GM19238 (cell line): ENCODE measurements around the gene ZBTB32.
"Not testable (repeated sequence)": the region's sequence is repeated elsewhere in the genome, so short reads cannot be mapped to it uniquely, and the experiment has no call there.

Experiments
- DNase-seq: peaks from one replicate; pipeline ENCODE4 v3.0.0; 2011; ENCODE audit warnings: low spot score; ENCODE audit not compliant: insufficient read length

ZBTB32 gene

GRCh38 chr19:35704218-35704617 is at the start of gene ZBTB32:
ZBTB32 (plus strand) TSS chr19:35704558; CDS start chr19:35714627, 10,069 bp downstream.
- DNase-seq = no peak

DNA sequence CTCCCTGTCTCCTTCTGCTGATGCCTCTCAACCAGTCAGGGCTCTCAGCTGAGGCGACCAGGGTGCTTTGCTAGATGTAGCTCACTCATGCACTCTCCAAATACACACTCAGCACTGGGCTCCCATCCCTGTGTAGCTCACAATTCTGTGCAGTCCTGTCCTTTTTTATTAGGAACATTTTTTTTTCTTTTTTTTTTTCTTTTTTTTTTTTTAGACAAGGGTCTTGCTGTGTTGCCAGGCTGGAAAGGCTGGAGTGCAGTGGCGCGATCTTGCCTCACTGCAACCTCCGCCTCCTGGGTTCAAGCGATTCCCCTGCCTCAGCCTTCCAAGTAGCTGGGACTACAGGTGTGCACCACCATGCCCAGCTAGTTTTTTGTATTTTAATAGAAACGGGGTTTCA is 49.5 kb upstream of the ZBTB32 start:
- DNase-seq = not testable (repeated sequence)

- DNase-seq = no peak
Observed at GRCh38 chr19:35655600-35655999, 48.8 kb upstream of the ZBTB32 start.

GRCh38 chr19:35656700-35657099 is 47.7 kb upstream of the ZBTB32 start:
- no peak for DNase-seq

GRCh38 chr19:35657904-35658700 is 46.3 kb upstream of the ZBTB32 start:
- DNase-seq = no peak

DNA sequence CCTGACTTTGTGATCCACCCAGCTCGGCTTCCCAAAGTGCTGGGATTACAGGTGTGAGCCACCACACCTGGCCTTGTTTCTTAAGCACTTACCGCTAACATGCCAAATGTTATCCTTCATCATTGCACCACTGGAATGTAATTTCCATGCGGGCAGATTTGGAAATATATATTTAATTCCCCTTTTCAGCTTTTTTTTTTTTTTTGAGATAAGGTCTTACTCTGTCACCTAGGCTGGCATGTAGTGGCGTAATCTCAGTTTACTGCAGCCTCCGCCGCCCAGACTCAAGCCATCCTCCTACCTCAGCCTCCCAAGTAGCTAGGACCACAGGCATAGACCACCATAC is 42.4 kb upstream of the ZBTB32 start:
- no peak for DNase-seq

DNA sequence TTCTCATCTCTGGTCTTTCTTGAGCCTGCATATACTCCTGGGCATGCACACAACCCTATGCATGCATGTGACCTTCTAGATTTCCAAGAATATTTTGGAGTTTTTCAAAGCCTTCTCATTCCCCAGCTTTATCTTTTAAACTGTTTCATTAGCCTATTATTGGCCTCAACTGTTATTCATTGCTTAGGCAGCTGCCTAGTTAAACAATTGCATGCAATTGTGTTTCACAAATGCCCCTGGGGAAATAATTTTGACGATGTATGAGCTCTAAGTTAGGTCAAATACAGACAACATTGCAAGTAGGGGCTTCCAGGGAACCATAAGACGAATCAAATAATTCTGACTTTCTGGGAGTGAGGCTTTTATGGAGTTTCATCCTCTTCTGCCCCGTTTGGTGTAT is 40.4 kb upstream of the ZBTB32 start:
- DNase-seq = no peak

- no peak for DNase-seq
Observed at GRCh38 chr19:35665157-35665556, 39.2 kb upstream of the ZBTB32 start.

- no peak for DNase-seq
Observed at GRCh38 chr19:35665604-35666003, 38.8 kb upstream of the ZBTB32 start.

GRCh38 chr19:35666251-35666913 is 38.0 kb upstream of the ZBTB32 start, which contains the start of gene UPK1A:
UPK1A (plus strand) TSS chr19:35666517; CDS start chr19:35666813, 296 bp downstream.
- no peak for DNase-seq

DNA sequence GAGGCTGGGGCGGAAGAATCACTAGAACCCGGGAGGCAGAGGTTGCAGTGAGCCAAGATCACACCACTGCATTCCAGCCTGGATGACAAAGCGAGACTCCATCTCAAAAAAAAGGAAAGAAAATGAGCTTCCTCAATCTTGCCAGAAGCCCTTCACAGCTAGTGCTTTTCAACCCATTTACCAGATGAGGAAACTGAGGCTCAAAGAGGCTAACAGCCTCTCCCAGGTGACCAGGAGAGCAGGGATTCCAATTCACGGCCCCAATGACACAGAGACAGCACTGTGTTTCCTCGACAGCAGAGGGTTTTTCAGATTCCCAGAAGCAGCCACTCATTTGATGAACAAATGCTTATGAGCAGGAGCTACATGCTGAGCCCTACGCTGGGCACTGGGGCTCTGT is 34.8 kb upstream of the ZBTB32 start:
- DNase-seq = no peak

DNA sequence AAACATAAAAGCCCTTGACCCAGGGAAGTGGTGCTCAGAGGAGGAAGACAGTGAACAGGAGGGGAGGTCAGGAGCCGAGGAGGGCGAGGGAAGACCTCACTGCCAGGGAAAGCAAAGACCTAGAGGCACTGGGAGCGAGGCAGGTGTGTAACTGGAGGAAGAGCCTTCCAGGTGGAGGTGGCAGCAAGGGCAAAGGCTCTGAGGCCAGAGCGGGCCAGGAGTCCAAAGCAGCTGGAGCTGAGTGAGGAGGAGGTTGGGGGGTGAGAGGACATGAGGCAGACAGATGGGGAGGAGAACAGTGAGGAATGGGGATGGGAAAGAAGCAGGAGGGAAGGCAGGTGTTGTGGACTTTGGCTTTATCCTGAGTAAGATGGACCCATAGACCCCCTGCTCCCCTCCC is 34.4 kb upstream of the ZBTB32 start:
- DNase-seq = no peak

DNA sequence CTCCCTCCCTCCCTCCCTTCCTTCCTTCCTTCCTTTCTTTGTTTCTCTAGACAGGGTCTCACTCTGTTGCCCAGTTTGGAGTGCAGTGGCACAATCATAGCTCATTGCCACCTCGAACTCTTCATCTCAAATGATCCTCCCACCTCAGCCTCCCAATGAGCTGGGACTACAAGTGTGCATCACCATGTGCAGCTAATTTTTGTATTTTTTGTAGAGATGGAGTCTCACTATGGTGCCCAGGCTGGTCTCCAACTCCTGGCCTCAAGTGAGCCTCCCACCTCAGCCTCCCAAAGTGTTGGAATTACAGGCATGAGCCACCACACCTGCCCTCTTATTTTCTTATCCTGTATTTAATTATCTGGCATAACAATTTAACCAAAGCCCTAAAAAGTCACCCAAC is 33.7 kb upstream of the ZBTB32 start:
- DNase-seq = no peak

DNA sequence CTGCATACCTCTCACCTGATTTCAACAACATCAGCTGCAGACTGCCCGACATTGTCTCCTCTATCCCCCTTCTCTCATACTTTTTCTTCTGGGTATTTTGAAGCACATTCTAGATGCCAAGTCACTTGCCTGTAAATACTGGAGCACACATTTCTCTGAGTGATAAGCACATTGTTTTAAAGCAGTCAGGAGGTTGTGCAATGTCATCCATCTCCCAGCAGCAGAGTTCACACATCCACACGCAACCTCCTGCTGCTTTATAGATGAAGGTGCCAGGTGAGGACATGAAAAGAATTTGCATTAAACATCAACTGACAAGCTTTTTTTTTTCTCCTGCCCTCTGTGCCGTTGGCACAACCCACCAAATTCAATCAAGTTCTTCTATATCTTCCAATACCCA is 32.5 kb upstream of the ZBTB32 start:
- no peak for DNase-seq

DNA sequence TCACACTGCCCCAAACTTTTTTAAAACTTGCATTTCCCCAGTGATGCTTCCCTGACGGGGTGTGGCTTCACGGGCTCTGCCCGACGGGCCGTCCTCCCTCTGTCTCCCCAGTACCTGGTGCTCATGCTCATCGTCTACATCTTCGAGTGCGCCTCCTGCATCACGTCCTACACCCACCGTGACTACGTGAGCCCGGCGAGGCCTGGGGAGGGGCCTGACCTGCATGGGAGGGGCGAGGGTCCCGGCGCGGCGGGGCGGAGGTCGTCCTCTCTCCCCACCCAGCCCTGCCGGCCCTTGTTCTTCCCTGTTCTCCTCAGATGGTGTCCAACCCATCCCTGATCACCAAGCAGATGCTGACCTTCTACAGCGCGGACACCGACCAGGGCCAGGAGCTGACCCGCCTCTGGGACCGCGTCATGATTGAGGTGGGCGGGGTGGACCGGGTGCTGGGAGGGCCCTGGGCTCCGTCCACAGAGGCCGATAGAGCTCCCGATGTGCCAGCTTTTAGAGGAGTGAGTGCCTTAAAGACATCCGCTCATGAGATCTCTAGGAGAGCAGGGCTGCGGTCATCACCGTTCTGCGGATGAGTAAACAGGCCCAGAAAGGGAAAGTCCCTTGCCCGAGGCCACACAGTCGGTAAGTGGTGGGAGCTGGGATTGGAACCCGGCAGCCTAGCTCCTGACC is 31.1 kb upstream of the ZBTB32 start:
- DNase-seq = peak; percentile 34

DNA sequence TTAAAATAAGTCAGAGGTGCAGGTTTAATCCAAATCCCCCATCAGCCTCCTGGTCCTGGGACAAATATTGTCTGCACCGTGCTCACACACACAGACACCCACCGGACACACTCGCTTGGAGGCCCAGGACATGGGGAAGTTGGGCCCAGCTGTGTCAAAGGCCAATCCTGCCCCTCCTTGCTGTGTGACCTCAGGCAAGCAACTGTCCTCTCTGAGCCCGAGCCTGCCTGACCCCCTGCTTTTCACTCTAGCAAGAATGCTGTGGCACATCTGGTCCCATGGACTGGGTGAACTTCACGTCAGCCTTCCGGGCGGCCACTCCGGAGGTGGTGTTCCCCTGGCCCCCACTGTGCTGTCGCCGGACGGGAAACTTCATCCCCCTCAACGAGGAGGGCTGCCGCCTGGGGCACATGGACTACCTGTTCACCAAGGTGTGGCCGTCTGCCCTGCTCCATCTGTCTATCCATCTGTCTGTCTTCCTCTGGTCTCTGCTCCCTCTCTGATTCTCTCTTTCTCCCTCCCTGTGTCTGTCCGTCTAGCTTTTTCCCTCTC is 28.7 kb upstream of the ZBTB32 start:
- DNase-seq = no peak

DNA sequence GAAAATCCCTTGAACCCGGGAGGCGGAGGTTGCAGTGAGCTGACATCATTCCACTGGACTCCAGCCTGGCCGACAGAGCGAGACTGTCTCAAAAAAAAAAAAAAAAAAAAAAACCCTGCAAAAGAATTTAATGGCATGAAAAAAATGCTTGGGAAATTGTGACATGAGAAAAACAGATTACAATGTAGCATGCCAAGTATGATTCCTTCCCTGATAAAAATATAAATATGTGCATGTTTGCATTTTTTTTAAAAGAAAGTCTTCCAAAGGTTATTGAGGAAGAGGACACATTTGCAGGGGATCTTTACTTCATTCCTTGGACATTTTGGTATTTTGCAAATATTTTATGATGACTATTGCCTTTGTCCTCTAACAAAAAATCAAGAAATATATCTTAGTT is 14.5 kb upstream of the ZBTB32 start:
- DNase-seq = no peak

- DNase-seq = not testable (repeated sequence)
Observed at GRCh38 chr19:35691106-35691505, 13.3 kb upstream of the ZBTB32 start.

GRCh38 chr19:35692010-35692409 is 12.3 kb upstream of the ZBTB32 start:
- no peak for DNase-seq

GRCh38 chr19:35693422-35693821 is 10.9 kb upstream of the ZBTB32 start:
- no peak for DNase-seq

DNA sequence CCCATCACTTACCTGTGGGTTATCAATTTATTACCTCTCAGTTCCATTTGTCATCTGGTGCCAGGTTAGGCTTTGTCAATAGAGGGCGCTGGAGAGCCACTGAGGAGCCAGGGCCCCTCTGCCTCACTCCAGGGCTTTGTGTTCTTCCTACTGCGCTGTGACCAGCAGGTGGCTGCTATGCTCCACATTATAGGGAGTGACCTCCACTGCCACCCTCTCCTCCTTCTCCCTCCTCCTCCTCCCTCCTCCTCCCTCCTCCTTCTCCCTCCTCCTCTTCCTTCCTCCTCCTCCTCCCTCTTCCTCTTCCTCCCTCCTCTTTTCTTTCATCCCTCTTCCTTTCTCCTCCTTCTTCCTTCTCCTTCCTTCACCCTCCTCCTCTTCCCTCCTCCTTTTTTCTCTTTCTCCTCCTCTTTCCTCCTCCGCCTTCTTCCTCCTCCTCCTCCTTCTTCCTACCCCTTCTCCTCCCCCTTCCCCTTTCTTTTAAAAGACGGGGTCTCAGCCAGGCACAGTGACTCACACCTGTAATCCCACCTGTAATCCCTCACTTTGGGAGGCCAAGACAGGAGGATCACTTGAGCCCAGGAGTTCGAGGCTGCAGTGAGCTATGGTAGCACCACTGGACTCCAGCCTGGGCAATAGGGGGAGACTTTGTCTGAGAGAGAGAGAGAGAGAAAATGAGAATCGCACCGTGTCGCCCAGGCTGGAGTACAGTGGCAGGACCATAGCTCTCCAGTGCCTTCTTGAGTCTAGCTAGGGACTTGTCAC is 10.3 kb upstream of the ZBTB32 start:
- DNase-seq = peak; percentile 77
